H9 (cell line): Measurements from ENCODE around the gene SNRPF. TPM values are rescaled to one million over a fixed set of nuclear protein-coding genes. Genes with fewer than 3 reads are reported as not detected.

Source experiments
- DNase-seq: peaks from one replicate; pipeline ENCODE4 v3.0.0-alpha.2; 2017
- H2AFZ ChIP-seq: one replicate; pipeline ENCODE4 v1.6.1; 2013; ENCODE audit warnings: mild to moderate bottlenecking, low read length, control low read depth, moderate library complexity
- H2AK5ac ChIP-seq: 2 replicates; pipeline ENCODE4 v1.6.1; 2013; ENCODE audit warnings: low read length, control low read depth, mixed read lengths; ENCODE audit not compliant: insufficient read length
- H2BK120ac ChIP-seq: one replicate; pipeline ENCODE4 v1.6.1; 2013; ENCODE audit warnings: low read depth, mild to moderate bottlenecking, low read length, control low read depth, inconsistent platforms; ENCODE audit not compliant: poor library complexity, severe bottlenecking
- H2BK12ac ChIP-seq: 2 replicates; pipeline ENCODE4 v1.6.1; 2013; ENCODE audit warnings: low read length, control low read depth, mixed read lengths, low read depth; ENCODE audit not compliant: insufficient read length
- H2BK15ac ChIP-seq: 2 replicates; pipeline ENCODE4 v1.6.1; 2013; ENCODE audit warnings: low read depth, low read length, control low read depth
- H2BK20ac ChIP-seq: one replicate; pipeline ENCODE4 v1.6.1; 2013; ENCODE audit warnings: low read depth, mild to moderate bottlenecking, low read length, control low read depth, inconsistent platforms; ENCODE audit not compliant: poor library complexity, severe bottlenecking
- H2BK5ac ChIP-seq: 2 replicates; pipeline ENCODE4 v1.6.1; 2013; ENCODE audit warnings: low read length, control low read depth, mixed read lengths; ENCODE audit not compliant: insufficient read length
- H3K14ac ChIP-seq: 2 replicates; pipeline ENCODE4 v1.6.1; 2013; ENCODE audit warnings: low read length, control low read depth; ENCODE audit not compliant: insufficient read depth
- H3K18ac ChIP-seq: 2 replicates; pipeline ENCODE4 v1.6.1; 2013; ENCODE audit warnings: low read depth, mild to moderate bottlenecking, mixed read lengths, low read length, control low read depth; ENCODE audit not compliant: insufficient read length
- H3K23ac ChIP-seq: 2 replicates; pipeline ENCODE4 v1.6.1; 2013; ENCODE audit warnings: low read length, control low read depth, mixed read lengths, low read depth; ENCODE audit not compliant: insufficient read length
- H3K23me2 ChIP-seq: 2 replicates; pipeline ENCODE4 v1.6.1; 2013; ENCODE audit warnings: low read depth, mild to moderate bottlenecking, mixed read lengths, low read length, control low read depth; ENCODE audit not compliant: insufficient read length, poor library complexity, severe bottlenecking
- H3K27ac ChIP-seq: 2 replicates; pipeline ENCODE4 v1.5.1; 2013; ENCODE audit warnings: low read length, control low read depth, mixed read lengths, low read depth; ENCODE audit not compliant: insufficient read length
- H3K27me3 ChIP-seq: 2 replicates; pipeline ENCODE4 v1.6.1; 2013; ENCODE audit warnings: low read length, control low read depth, inconsistent platforms; ENCODE audit not compliant: insufficient read depth
- H3K4ac ChIP-seq: 2 replicates; pipeline ENCODE4 v1.6.1; 2013; ENCODE audit warnings: low read depth, mild to moderate bottlenecking, control low read depth, inconsistent platforms, low read length, moderate library complexity
- H3K4me1 ChIP-seq: 2 replicates; pipeline ENCODE4 v1.6.1; 2013; ENCODE audit warnings: low read length, control low read depth, inconsistent platforms; ENCODE audit not compliant: insufficient read depth
- H3K4me2 ChIP-seq: 2 replicates; pipeline ENCODE4 v1.6.1; 2013; ENCODE audit warnings: low read length, control low read depth, mixed read lengths; ENCODE audit not compliant: insufficient read length, insufficient read depth
- H3K56ac ChIP-seq: 2 replicates; pipeline ENCODE4 v1.6.1; 2013; ENCODE audit warnings: low read depth, mild to moderate bottlenecking, mixed read lengths, low read length, control low read depth; ENCODE audit not compliant: insufficient read length
- H3K79me1 ChIP-seq: 2 replicates; pipeline ENCODE4 v1.6.1; 2013; ENCODE audit warnings: low read depth, mild to moderate bottlenecking, moderate library complexity, low read length, control low read depth, inconsistent platforms; ENCODE audit not compliant: insufficient read depth, poor library complexity, severe bottlenecking
- H3K79me2 ChIP-seq: 2 replicates; pipeline ENCODE4 v1.6.1; 2013; ENCODE audit warnings: low read length, control low read depth, inconsistent platforms; ENCODE audit not compliant: insufficient read depth
- H3K9ac ChIP-seq: 2 replicates; pipeline ENCODE4 v1.6.1; 2013; ENCODE audit warnings: low read length, control low read depth, mixed read lengths; ENCODE audit not compliant: insufficient read length; ENCODE audit errors: extremely low read depth
- H3K9me3 ChIP-seq: one replicate; pipeline ENCODE4 v1.6.1; 2013; ENCODE audit warnings: low read depth, low read length, inconsistent platforms; ENCODE audit not compliant: control insufficient read depth
- H3T11ph ChIP-seq: one replicate; pipeline ENCODE4 v1.6.1; 2013; ENCODE audit warnings: mild to moderate bottlenecking, low read length, control low read depth, inconsistent platforms
- H4K20me1 ChIP-seq: one replicate; pipeline ENCODE4 v1.6.1; 2013; ENCODE audit not compliant: control insufficient read depth, insufficient read length, insufficient read depth
- H4K5ac ChIP-seq: 2 replicates; pipeline ENCODE4 v1.6.1; 2013; ENCODE audit warnings: low read depth, mild to moderate bottlenecking, mixed read lengths, low read length, control low read depth; ENCODE audit not compliant: insufficient read length
- H4K8ac ChIP-seq: replicated peaks from 2 replicates; pipeline ENCODE4 v1.6.1; 2013; ENCODE audit warnings: low read length, control low read depth, mixed read lengths, low read depth; ENCODE audit not compliant: insufficient read length
- H4K91ac ChIP-seq: 2 replicates; pipeline ENCODE4 v1.6.1; 2013; ENCODE audit warnings: low read depth, mild to moderate bottlenecking, moderate library complexity, mixed read lengths, low read length, control low read depth; ENCODE audit not compliant: insufficient read length
- H3K27ac Mint-ChIP-seq, 3 experiments: 2 replicates in 2 of 3; 3 replicates in 1 of 3; pipeline ENCODE4 v1.8.0; 2020 to 2021; ENCODE audit warnings: mixed read lengths in 3 of 3, mild to moderate bottlenecking in 1 of 3, moderate library complexity in 1 of 3
- H3K27me3 Mint-ChIP-seq: 2 replicates; pipeline ENCODE4 v1.8.0; 2021; ENCODE audit warnings: low read depth, mild to moderate bottlenecking, moderate library complexity, mixed read lengths
- H3K36me3 Mint-ChIP-seq, 3 experiments: 2 replicates in 2 of 3; 3 replicates in 1 of 3; pipeline ENCODE4 v1.8.0; 2020 to 2021; ENCODE audit warnings: low read depth in 3 of 3, mixed read lengths in 3 of 3; ENCODE audit not compliant: insufficient read depth in 1 of 3
- H3K4me1 Mint-ChIP-seq, 2 experiments: 2 replicates each; pipeline ENCODE4 v1.8.0; 2020; ENCODE audit warnings: mixed read lengths in 2 of 2
- H3K4me3 Mint-ChIP-seq, 2 experiments: 2 replicates in 1 of 2; 3 replicates in 1 of 2; pipeline ENCODE4 v1.8.0; 2020 to 2021; ENCODE audit warnings: mild to moderate bottlenecking in 2 of 2, mixed read lengths in 2 of 2, moderate library complexity in 1 of 2
- H3K9me3 Mint-ChIP-seq, 2 experiments: 2 replicates in 1 of 2; 3 replicates in 1 of 2; pipeline ENCODE4 v1.8.0; 2020; ENCODE audit warnings: mild to moderate bottlenecking in 2 of 2, mixed read lengths in 2 of 2, moderate library complexity in 1 of 2
- CTCF ChIP-seq: fragments of 200-600 bp; sonication (generic); conservative IDR thresholded peaks from 3 replicates; pipeline ENCODE4 v1.8.0; 2021; ENCODE audit warnings: antibody characterized with exemption, mild to moderate bottlenecking
- WGBS: extraction: QIAGEN DNeasy Blood & Tissue Kit; methylation state at CpG from one replicate; pipeline ENCODE4 v1.1.7; 2013; ENCODE audit warnings: missing lambda C conversion rate, low lambda C conversion rate, mixed read lengths; ENCODE audit not compliant: insufficient read length; ENCODE audit errors: extremely low coverage; 5-methylcytosine and 5-hydroxymethylcytosine counted together
- total RNA-seq: library from RNA; stranded (reverse); gene quantifications from 2 replicates; pipeline ENCODE4 v1.2.1, GENCODE V29; 2021

The SNRPF gene
- total RNA-seq, 1 experiment from 2014 or later, result 77.1 TPM

DNA sequence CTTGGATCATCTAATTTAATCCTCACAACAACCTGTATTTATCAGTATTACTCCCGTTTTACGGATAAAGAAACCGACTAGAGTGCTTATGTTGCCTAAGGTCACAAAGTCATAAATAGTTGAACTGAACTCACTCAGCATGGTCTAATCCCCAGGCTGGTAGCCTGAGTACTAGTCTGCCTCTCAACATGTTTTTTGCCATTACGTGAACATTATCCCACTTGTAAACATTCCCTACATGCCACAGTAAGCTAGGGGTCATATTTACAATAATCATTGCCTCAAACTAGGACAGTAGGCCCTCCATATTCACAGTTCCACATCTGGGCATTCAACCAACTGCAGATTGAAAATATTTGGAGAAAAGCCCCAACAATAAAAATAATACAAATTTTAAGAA, 12.1 kb downstream of the SNRPF start:
- DNase-seq, result no peak
- H3K9me3 ChIP-seq, result no peaks in the 10 kb centered on the region
- H4K8ac ChIP-seq, result no peak overlapping the region
- no peak overlapping the region for H4K5ac ChIP-seq
- H2AK5ac ChIP-seq, result no peak overlapping the region
- no peaks in the 10 kb centered on the region for H3K27me3 ChIP-seq
- WGBS, result no CpG with 5 or more reads among the region's 4 CpGs
- H3K79me2 ChIP-seq, result no peaks in the 10 kb centered on the region
- H3K4me2 ChIP-seq, result no peak overlapping the region
- H2BK12ac ChIP-seq, result no peak overlapping the region
- no peaks in the 10 kb centered on the region for H3K27me3 Mint-ChIP-seq
- no peak overlapping the region for H3K27ac ChIP-seq
- H2BK120ac ChIP-seq, result no peak overlapping the region
- H3T11ph ChIP-seq, result no peak overlapping the region
- no peak overlapping the region for H2BK20ac ChIP-seq
- H2BK5ac ChIP-seq, result no peak overlapping the region
- H3K9me3 Mint-ChIP-seq, result peaks cover 0 to 2% of the 10 kb centered on the region in 2 experiments; a peak in 1 of 5 replicates
- no peak overlapping the region for H4K91ac ChIP-seq
- H3K4me3 Mint-ChIP-seq, result no peak overlapping the region
- no peak overlapping the region for H2AFZ ChIP-seq
- H3K36me3 Mint-ChIP-seq, result peaks cover 11 to 27% (median 24%) of the 10 kb centered on the region in 3 experiments; a peak in 6 of 7 replicates
- no peaks in the 10 kb centered on the region for H3K79me1 ChIP-seq
- TF ChIP-seq CTCF, result no peak
- no peaks in the 10 kb centered on the region for H4K20me1 ChIP-seq
- H2BK15ac ChIP-seq, result no peak overlapping the region
- H3K27ac Mint-ChIP-seq, result no peak overlapping the region
- no peaks in the 10 kb centered on the region for H3K23me2 ChIP-seq
- H3K18ac ChIP-seq, result no peak overlapping the region
- peaks cover 16 to 21% of the 10 kb centered on the region in 2 experiments for H3K4me1 Mint-ChIP-seq
- no peak overlapping the region for H3K9ac ChIP-seq
- H3K56ac ChIP-seq, result no peak overlapping the region
- H3K14ac ChIP-seq, result no peak overlapping the region
- H3K4me1 ChIP-seq, result 0 out of 2 replicates have a peak, but pooled peaks cover 2% of the 10 kb centered on the region
- no peak overlapping the region for H3K23ac ChIP-seq
- H3K4ac ChIP-seq, result no peak overlapping the region
